Loucy (cell line): ENCODE data around the gene ZCCHC2.

ENCODE experiments used
- H2AFZ ChIP-seq: fragments of 200-600 bp; sonication (generic); 2 replicates; pipeline ENCODE4 v1.6.0; 2016; ENCODE audit warnings: antibody characterized with exemption, mild to moderate bottlenecking, low read length, moderate library complexity
- H3F3A ChIP-seq: fragments of 200-600 bp; 2 replicates; pipeline ENCODE4 v1.6.0; 2016; ENCODE audit warnings: antibody characterized with exemption, low read depth, mild to moderate bottlenecking
- H3K27me3 ChIP-seq: fragments of 200-600 bp; sonication (generic); 2 replicates; pipeline ENCODE4 v1.6.1; 2014; ENCODE audit warnings: low read length, mild to moderate bottlenecking; ENCODE audit not compliant: insufficient read depth, poor library complexity, severe bottlenecking
- H3K36me3 ChIP-seq: fragments of 200-600 bp; sonication (generic); 2 replicates; pipeline ENCODE4 v1.6.1; 2016; ENCODE audit warnings: low read length; ENCODE audit not compliant: insufficient read depth
- H3K4me1 ChIP-seq: fragments of 200-600 bp; sonication (generic); 2 replicates; pipeline ENCODE4 v1.5.1; 2014; ENCODE audit warnings: low read length, mild to moderate bottlenecking; ENCODE audit not compliant: insufficient read depth, poor library complexity, severe bottlenecking
- H3K4me2 ChIP-seq: fragments of 200-600 bp; sonication (generic); 2 replicates; pipeline ENCODE4 v1.6.0; 2014; ENCODE audit warnings: antibody characterized with exemption, low read length, low read depth, mild to moderate bottlenecking; ENCODE audit not compliant: poor library complexity, severe bottlenecking
- H3K4me3 ChIP-seq: fragments of 200-600 bp; sonication (generic); 2 replicates; pipeline ENCODE4 v1.5.1; 2014; ENCODE audit warnings: low read length, mild to moderate bottlenecking, mixed read lengths; ENCODE audit not compliant: poor library complexity, severe bottlenecking
- H3K79me2 ChIP-seq: fragments of 200-600 bp; sonication (generic); 2 replicates; pipeline ENCODE4 v1.6.1; 2014; ENCODE audit warnings: low read length; ENCODE audit not compliant: insufficient read depth
- H3K9ac ChIP-seq: fragments of 200-600 bp; sonication (generic); 2 replicates; pipeline ENCODE4 v1.6.0; 2014; ENCODE audit warnings: mild to moderate bottlenecking, low read depth, low read length, moderate library complexity; ENCODE audit not compliant: poor library complexity, severe bottlenecking
- H3K9me2 ChIP-seq: fragments of 200-600 bp; sonication (generic); replicated peaks from 2 replicates; pipeline ENCODE4 v1.6.1; 2016; ENCODE audit warnings: low read depth, low read length, mixed read lengths
- H3K9me3 ChIP-seq: fragments of 200-600 bp; sonication (generic); 2 replicates; pipeline ENCODE4 v1.6.1; 2014; ENCODE audit warnings: mild to moderate bottlenecking, antibody characterized with exemption, low read length, low read depth; ENCODE audit not compliant: insufficient read depth
- H4K20me1 ChIP-seq: fragments of 200-600 bp; sonication (generic); 2 replicates; pipeline ENCODE4 v1.6.0; 2014; ENCODE audit warnings: antibody characterized with exemption, low read length, mild to moderate bottlenecking; ENCODE audit not compliant: insufficient read depth, poor library complexity, severe bottlenecking
- EZH2phosphoT487 ChIP-seq: fragments of 200-600 bp; IDR thresholded peaks from 2 replicates; pipeline ENCODE4 v1.6.1; 2018; ENCODE audit warnings: antibody characterized with exemption, mild to moderate bottlenecking, moderate library complexity, borderline replicate concordance
- TF ChIP-seq, protein P1 (sequence below): fragments of 200-600 bp; sonication (generic); conservative IDR thresholded peaks from 2 replicates; pipeline ENCODE4 v1.5.1; 2014; ENCODE audit warnings: mild to moderate bottlenecking, antibody characterized with exemption, low read length

Gene ZCCHC2

DNA sequence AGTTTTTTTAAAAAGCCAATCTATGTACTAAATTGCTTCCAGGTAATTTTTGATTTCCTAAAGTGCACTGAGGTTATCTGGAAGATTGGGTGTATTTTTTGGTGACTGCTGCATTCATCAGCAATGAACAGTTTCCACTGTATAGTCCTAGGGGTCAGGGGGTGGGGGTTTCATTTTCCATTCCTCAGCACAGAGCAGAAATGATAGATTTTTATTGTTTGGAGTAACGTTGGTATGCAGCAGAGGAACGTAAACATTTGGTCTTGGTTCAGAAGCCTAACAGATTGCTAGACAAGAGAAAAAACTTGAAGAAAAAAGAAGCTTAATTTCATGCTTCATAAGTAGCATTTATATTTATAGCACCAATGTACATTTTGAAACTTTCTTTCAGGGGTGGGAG, 54.9 kb downstream of the ZCCHC2 start:
- Histone ChIP-seq H3K4me2 (no peak overlapping the region), H3K4me1 (no peaks in the 10 kb centered on the region), H3F3A (no peaks in the 10 kb centered on the region), H3K4me3 (no peak overlapping the region), H2AFZ (no peak overlapping the region), H3K9me2 (no peaks in the 10 kb centered on the region), H3K36me3 (peaks cover 45% of the 10 kb centered on the region; the same call in 1 of the 2 replicates), H3K9ac (no peak overlapping the region), H3K27me3 (no peaks in the 10 kb centered on the region), H4K20me1 (no peaks in the 10 kb centered on the region), H3K9me3 (no peaks in the 10 kb centered on the region), H3K79me2 (no peaks in the 10 kb centered on the region)
- TF ChIP-seq EZH2phosphoT487 = no peak
- TF ChIP-seq, protein P1, sequence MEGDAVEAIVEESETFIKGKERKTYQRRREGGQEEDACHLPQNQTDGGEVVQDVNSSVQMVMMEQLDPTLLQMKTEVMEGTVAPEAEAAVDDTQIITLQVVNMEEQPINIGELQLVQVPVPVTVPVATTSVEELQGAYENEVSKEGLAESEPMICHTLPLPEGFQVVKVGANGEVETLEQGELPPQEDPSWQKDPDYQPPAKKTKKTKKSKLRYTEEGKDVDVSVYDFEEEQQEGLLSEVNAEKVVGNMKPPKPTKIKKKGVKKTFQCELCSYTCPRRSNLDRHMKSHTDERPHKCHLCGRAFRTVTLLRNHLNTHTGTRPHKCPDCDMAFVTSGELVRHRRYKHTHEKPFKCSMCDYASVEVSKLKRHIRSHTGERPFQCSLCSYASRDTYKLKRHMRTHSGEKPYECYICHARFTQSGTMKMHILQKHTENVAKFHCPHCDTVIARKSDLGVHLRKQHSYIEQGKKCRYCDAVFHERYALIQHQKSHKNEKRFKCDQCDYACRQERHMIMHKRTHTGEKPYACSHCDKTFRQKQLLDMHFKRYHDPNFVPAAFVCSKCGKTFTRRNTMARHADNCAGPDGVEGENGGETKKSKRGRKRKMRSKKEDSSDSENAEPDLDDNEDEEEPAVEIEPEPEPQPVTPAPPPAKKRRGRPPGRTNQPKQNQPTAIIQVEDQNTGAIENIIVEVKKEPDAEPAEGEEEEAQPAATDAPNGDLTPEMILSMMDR = no peak

DNA sequence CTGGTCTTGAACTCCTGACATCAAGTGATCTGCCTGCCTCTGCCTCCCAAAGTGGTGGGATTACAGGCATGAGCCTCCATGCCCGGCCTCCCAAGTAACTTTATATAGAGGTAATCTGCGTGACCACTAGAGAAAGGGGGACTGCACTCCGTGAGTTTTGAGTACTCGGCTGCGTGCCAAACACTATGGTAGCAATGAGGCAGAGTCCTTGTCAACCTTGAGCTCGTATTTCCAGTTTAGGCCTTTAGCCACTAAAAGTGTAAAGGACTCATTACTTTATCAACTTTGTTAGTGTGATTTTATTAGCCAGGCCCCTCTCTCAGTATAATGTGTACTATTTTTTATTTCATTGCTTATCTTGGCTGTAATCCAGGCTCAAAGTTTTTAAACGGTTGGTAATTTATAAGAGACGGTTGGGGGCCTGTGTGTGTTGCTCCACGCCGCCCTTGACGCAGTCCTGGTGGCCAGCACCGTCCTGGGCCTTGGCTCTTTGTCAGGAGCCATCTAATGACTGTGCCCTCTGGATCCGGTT, 56.2 kb downstream of the ZCCHC2 start:
- Histone ChIP-seq H3K79me2 (no peaks in the 10 kb centered on the region), H3K4me1 (peaks cover 5% of the 10 kb centered on the region), H3F3A (no peaks in the 10 kb centered on the region), H2AFZ (no peak overlapping the region), H3K9me3 (no peaks in the 10 kb centered on the region), H4K20me1 (no peaks in the 10 kb centered on the region), H3K9me2 (no peaks in the 10 kb centered on the region), H3K4me2 (no peak overlapping the region), H3K4me3 (no peak overlapping the region), H3K36me3 (peaks cover 33% of the 10 kb centered on the region; the same call in 1 of the 2 replicates), H3K9ac (no peak overlapping the region), H3K27me3 (no peaks in the 10 kb centered on the region)
- TF ChIP-seq, protein P1 = no peak
- no peak for TF ChIP-seq EZH2phosphoT487

DNA sequence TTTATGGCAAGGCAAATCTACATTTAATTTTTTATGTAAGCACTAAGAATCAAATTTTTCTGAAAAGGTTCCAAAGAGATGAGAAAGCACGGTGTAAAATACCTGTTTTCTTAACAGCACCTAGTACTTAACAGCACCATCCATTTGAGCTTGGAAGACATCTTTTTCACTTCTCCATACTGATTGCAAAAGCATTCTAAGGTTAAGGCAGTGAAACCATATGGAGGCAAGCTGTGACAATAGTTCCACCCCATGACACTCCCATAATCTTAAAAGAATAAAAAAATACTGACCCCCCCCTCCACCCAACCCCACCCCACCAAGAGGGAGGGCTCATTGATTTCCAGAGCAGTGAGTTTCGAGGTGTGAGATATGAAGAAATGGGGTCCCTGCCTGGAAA, 60.6 kb downstream of the ZCCHC2 start:
- no peaks in the 10 kb centered on the region for H3F3A ChIP-seq
- no peak overlapping the region for H3K9ac ChIP-seq
- peaks cover 15% of the 10 kb centered on the region for H3K4me1 ChIP-seq
- H3K4me2 ChIP-seq = no peak overlapping the region
- H4K20me1 ChIP-seq = no peaks in the 10 kb centered on the region
- no peaks in the 10 kb centered on the region for H3K9me3 ChIP-seq
- no peaks in the 10 kb centered on the region for H3K9me2 ChIP-seq
- H3K27me3 ChIP-seq = no peaks in the 10 kb centered on the region
- H2AFZ ChIP-seq = no peak overlapping the region
- no peaks in the 10 kb centered on the region; the same call in 1 of the 2 replicates for H3K36me3 ChIP-seq
- no peak overlapping the region for H3K4me3 ChIP-seq
- no peak for TF ChIP-seq EZH2phosphoT487
- TF ChIP-seq, protein P1 = no peak
- H3K79me2 ChIP-seq = no peaks in the 10 kb centered on the region
